GM18951 (cell line): ENCODE measurements around the gene PTP4A1.
"Not testable (repeated sequence)": the region's sequence is repeated elsewhere in the genome, so short reads cannot be mapped to it uniquely, and the experiment has no call there.

ENCODE experiments used
- POLR2A ChIP-seq: IDR thresholded peaks from 4 replicates; pipeline ENCODE4 v1.6.1; 2011; ENCODE audit warnings: mild to moderate bottlenecking; ENCODE audit not compliant: insufficient read length, insufficient read depth; ENCODE audit errors: extremely low read depth
- in situ Hi-C: fragments of 300-500 bp; cut with MboI; formaldehyde crosslinking; loops from one replicate; pipeline ENCODE4 v1.12.0; 2022; ENCODE audit warnings: low sequenced_read_pairs, mixed read lengths, inconsistent platforms; ENCODE audit not compliant: unreplicated experiment

The PTP4A1 gene

GRCh38 chr6:63579937-63580703, 7.8 kb downstream of the PTP4A1 start:
- in situ Hi-C loops, result loop anchor here (10.0 kb wide), 1 partner anchor 225 kb away; no protein-coding TSS in a partner anchor
- TF ChIP-seq POLR2A, result no peak

GRCh38 chr6:63580704-63580961, 8.4 kb downstream of the PTP4A1 start:
- in situ Hi-C loops, result no loop called here
- TF ChIP-seq POLR2A, result no peak

GRCh38 chr6:63581355-63582013, 9.2 kb downstream of the PTP4A1 start:
- in situ Hi-C loops, result no loop called here
- no peak for TF ChIP-seq POLR2A

DNA sequence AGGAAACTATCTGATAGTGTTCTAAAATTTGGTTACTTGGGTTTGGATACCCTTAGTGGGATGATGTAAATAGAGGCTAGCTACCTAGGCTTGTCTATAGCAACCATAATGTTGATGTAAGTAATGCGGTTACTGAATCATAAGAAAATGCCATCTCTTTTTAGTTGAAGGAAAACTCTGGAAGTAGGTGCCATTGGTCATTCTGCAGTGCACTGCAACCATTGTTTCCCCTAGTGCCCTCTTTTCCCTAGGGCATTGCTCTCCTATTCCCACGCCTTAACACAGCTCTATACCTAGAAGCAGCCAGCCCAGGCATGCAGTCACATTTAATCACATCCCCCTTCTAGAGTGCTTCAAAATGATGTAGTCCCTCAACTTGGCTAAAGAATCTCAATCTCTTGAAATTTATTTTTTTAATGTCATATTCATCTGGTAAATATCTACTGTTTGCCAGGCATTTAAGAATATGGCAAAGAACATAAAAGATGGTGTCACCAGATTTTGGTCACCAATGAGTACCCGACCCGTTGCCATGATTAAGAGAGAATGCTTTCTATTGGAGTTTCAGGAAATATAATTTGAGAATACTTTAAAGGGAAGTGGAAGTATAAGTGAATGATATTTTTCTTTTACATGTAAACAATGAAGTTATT, 10.4 kb downstream of the PTP4A1 start:
- no peak for TF ChIP-seq POLR2A
- in situ Hi-C loops, result no loop called here

DNA sequence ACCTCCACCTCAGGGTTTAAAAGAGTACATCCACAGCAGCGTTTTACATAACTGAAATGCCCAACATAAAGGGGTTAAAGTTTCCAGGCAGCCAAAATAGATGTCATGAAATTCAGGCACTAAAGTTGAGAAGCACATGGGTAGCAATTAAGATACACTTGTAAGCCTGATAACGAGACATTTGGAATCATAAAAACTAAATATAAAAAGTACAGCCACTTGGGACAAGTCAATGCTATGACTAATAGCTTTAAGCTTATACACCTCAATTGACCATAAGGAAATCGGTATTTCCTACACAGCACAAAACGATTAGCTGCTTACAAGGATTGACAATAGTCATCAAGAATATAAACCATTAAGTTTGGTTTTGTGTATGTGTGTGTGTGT, 11.8 kb downstream of the PTP4A1 start:
- in situ Hi-C loops, result no loop called here

GRCh38 chr6:63584566-63584965, 12.3 kb downstream of the PTP4A1 start:
- TF ChIP-seq POLR2A, result no peak
- in situ Hi-C loops, result no loop called here

More for the DNA sequence above, 11.8 kb downstream of the PTP4A1 start:
- TF ChIP-seq POLR2A, result no peak

GRCh38 chr6:63585652-63586051, 13.4 kb downstream of the PTP4A1 start:
- in situ Hi-C loops, result not testable (repeated sequence)

GRCh38 chr6:63589952-63590411, 17.7 kb downstream of the PTP4A1 start:
- in situ Hi-C loops, result loop anchor here (10.0 kb wide), 1 partner anchor 175 kb away; no protein-coding TSS in a partner anchor
- TF ChIP-seq POLR2A, result no peak

- TF ChIP-seq POLR2A, result no peak
- in situ Hi-C loops, result loop anchor here (10.0 kb wide), 1 partner anchor 172 kb away; no protein-coding TSS in a partner anchor
Measured at GRCh38 chr6:63592886-63593285, 20.6 kb downstream of the PTP4A1 start.

DNA sequence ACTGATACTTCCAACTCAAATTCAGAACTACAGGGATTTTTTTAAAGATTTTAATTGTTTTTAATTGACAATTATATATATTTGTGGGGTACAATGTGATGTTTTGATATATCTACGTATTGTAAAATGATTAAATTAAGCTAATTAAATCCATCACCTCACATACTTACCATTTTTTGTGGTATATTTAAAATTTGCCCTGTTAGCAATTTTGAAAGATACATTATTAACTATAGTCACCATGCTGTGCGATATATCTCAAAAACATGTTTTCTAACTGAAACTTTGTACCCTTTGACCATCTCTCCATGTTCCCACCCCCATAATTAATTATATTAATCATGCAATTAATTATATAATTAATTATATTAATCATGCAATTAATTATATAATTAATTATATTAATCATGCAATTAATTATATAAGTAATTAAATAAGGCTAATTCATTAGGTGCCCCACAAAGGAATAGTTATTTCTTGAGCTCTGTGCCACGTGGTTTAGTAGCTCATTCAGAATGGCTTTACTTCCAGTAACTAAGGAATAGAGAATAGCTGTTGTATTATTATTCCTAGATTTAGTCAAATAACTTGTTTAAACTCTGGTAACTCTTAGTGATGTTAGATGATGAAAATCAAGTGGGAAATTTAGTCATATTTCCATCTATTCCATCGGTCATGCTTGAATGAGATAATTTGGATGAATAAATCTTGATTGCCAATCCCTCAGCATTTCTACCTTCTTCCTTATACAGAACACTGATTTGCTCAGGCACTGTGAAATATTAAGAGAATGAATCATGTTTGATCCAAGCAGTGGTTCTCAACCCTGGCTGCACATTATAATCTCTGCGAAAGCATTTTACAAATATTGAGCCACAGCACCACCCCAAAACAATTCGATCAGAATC, 25.1 kb downstream of the PTP4A1 start:
- TF ChIP-seq POLR2A, result no peak
- in situ Hi-C loops, result loop anchor here (10.0 kb wide), 1 partner anchor 167 kb away; no protein-coding TSS in a partner anchor

GRCh38 chr6:63598049-63599036, 26.1 kb downstream of the PTP4A1 start:
- in situ Hi-C loops, result loop anchor here (10.0 kb wide), 1 partner anchor 166 kb away; no protein-coding TSS in a partner anchor
- TF ChIP-seq POLR2A, result peak; percentile 21

DNA sequence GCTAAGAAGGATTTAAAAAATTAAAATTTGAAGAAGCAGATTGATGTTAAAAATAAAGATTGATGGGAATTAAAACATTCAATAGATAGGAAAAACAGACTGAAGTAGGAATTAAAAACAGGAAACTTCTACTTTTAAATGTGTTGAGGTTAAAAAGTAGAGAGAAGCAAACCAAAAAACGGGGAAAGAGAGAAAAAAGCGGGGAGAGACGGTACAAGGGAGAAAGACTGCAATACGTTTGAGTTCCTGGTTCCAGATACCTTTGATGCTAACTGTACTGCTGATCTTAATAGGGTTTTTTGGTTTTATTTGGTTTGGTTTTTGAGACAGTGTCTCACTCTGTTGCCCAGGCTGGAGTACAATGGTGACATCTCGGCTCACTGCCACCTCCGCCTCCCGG, 27.0 kb downstream of the PTP4A1 start:
- in situ Hi-C loops, result loop anchor here (10.0 kb wide), 1 partner anchor 166 kb away; no protein-coding TSS in a partner anchor
- no peak for TF ChIP-seq POLR2A

DNA sequence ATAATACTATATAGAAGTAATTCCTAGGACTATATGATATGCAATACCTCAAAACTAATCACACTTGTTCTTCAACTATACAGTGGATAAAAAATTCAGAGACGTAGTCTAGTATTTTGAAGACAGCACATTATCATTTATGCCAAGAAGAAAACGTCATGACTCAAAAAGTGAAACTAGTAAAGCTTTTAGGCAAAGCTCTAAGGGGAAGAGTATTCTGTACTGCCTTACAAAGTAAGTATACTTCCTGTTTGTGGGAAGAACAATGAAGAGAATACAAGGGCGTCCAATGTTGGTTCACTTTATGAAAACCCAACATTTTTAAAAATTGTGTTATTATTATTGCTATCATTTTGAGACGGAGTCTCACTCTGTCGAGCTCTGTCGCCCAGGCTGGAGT, 27.9 kb downstream of the PTP4A1 start:
- no peak for TF ChIP-seq POLR2A

More for the DNA sequence above, 27.9 kb downstream of the PTP4A1 start:
- in situ Hi-C loops, result no loop called here
